ENCODE results near the gene TOX3.

DNA sequence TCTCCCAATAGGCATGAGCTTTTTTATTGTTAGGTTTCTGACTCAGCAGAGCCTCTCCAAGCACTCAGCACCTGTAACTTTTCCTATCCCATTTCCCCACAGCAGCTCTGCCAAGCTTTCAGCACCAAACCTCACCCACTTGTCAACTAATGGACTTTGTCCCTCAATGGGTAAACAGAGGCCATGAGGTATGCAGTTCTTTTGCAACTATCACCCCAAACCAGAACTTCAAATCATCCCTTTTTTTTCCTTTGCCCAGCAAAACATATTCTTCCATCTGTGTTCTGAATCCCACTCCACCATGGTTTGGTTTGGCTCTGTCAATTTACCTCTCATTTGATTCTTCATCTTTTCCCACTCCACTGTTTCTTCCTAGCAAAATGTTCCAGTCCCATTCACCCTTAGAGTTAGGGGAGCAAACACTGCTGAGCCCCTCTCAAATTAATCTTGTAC lies 58.1 kb downstream of the TOX3 start:
- TF ChIP-seq HDGF (IDR thresholded peaks at IDR 0.05; ENCODE audit: borderline replicate concordance) = no peak
- no peak for TF ChIP-seq CTBP1 (IDR thresholded peaks at IDR 0.05; ENCODE audit: borderline replicate concordance)
- no peak for TF ChIP-seq FOXA1 (IDR thresholded peaks at IDR 0.05)
- TF ChIP-seq NFRKB (IDR thresholded peaks at IDR 0.05) = no peak
- TF ChIP-seq ZNF384 (IDR thresholded peaks at IDR 0.05) = no peak
- no peak for TF ChIP-seq BHLHE40 (IDR thresholded peaks at IDR 0.05; ENCODE audit: borderline replicate concordance)
- no peak for TF ChIP-seq FOXM1 (IDR thresholded peaks at IDR 0.05; ENCODE audit: borderline replicate concordance)
- TF ChIP-seq PKNOX1 (IDR thresholded peaks at IDR 0.05) = no peak
- TF ChIP-seq SUZ12 (IDR thresholded peaks at IDR 0.05) = no peak
- no peak for TF ChIP-seq ARNT (IDR thresholded peaks at IDR 0.05)
- TF ChIP-seq LEF1 (IDR thresholded peaks at IDR 0.05; ENCODE audit: borderline replicate concordance) = no peak
- no peak for TF ChIP-seq FOXK2 (IDR thresholded peaks at IDR 0.05)

Data from HEK293T (cell line).